Esophagus squamous epithelium (tissue), 4 donors: ENCODE measurements around the gene FRMPD4.

Source experiments
- CTCF ChIP-seq, 6 experiments: fragments of 450-650 bp in 4 of 6; fragments of 200-600 bp in 2 of 6; sonication (generic) in 2 of 6; IDR thresholded peaks; one replicate each; pipeline ENCODE4 v1.5.1; 2016 to 2019; ENCODE audit warnings: antibody characterized with exemption in 6 of 6, mild to moderate bottlenecking in 4 of 6, moderate library complexity in 4 of 6
- POLR2A ChIP-seq, 4 donors: fragments of 450-650 bp; IDR thresholded peaks; one replicate each; pipeline ENCODE4 v1.6.1; 2017; ENCODE audit warnings: antibody characterized with exemption in 4 of 4, mild to moderate bottlenecking in 4 of 4, moderate library complexity in 3 of 4

GRCh38 chrX:12496343-12496742 is 358.1 kb downstream of the FRMPD4 start:
- TF ChIP-seq CTCF (IDR thresholded peaks at IDR 0.05) (no peak), POLR2A (IDR thresholded peaks at IDR 0.05) (no peak)
